ENCODE results near the gene HSD3B1.

The HSD3B1 gene

DNA sequence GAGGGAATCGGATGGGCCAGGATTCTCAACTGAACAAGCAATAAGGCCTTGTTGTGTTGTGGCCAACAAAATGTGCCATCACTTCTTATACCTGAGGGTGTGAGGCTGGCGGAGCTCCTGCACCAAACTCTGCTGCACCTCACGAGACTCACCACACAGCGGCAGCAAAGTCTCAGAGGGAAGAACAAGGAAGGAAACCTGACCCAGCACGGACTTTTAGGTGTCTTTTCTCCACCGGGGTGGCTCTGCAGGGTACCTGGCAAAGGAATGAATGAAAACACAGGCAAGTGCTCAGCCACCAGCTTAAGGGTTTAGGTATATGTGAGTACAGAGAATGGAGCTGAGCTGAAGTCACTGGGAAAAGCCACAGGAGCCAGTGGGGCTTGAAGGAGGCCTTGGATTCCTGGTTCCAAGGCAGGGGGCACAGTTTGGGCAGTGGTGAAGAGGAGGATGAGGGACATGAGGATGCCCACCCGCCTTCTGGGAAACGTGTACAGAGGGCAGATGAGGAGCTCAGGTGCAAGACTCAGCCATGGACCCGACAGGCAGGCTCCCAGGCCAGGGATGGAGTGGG, 31.1 kb upstream of the HSD3B1 start:
- no peaks in the 10 kb centered on the region for H3K4me1 ChIP-seq (ENCODE audit: insufficient read depth, low read length)
- H3K36me3 ChIP-seq (ENCODE audit: insufficient read depth, low read depth, low read length) = no peaks in the 10 kb centered on the region
- no peak overlapping the region for H3K9ac ChIP-seq (ENCODE audit: low read depth, low read length)
- no peak overlapping the region for H3K4me3 ChIP-seq (ENCODE audit: low read length)
- no peak overlapping the region for H3K27ac ChIP-seq (ENCODE audit: low read length)
- no peaks in the 10 kb centered on the region for H3K9me3 ChIP-seq (ENCODE audit: insufficient read depth, low read depth, low read length)
- no peaks in the 10 kb centered on the region for H3K27me3 ChIP-seq (ENCODE audit: insufficient read depth, low read length)

DNA sequence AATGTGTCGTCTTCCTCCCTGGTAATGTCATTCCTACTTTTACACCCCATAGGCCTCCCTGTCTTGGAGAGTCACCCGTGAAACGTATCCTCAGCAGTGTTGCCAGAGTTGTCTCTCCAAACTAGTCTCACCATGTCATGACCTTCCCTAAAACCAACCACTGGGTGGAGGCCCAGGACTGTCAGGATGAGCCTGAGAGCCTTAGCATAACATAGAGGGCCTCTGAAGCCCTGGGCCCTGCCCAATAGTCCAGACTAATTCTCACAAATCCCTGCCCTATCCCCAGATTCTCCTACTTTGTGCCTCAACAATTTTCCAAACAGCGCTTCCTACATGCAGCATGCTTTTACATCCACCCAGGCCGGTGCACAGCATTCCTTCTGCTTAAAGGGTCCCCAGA, 29.3 kb upstream of the HSD3B1 start:
- H3K4me1 ChIP-seq (ENCODE audit: insufficient read depth, low read length) = no peaks in the 10 kb centered on the region
- no peaks in the 10 kb centered on the region for H3K9me3 ChIP-seq (ENCODE audit: insufficient read depth, low read depth, low read length)
- H3K9ac ChIP-seq (ENCODE audit: low read depth, low read length) = no peak overlapping the region
- H3K27ac ChIP-seq (ENCODE audit: low read length) = no peak overlapping the region
- no peak overlapping the region for H3K4me3 ChIP-seq (ENCODE audit: low read length)
- H3K36me3 ChIP-seq (ENCODE audit: insufficient read depth, low read depth, low read length) = no peaks in the 10 kb centered on the region
- H3K27me3 ChIP-seq (ENCODE audit: insufficient read depth, low read length) = no peaks in the 10 kb centered on the region

DNA sequence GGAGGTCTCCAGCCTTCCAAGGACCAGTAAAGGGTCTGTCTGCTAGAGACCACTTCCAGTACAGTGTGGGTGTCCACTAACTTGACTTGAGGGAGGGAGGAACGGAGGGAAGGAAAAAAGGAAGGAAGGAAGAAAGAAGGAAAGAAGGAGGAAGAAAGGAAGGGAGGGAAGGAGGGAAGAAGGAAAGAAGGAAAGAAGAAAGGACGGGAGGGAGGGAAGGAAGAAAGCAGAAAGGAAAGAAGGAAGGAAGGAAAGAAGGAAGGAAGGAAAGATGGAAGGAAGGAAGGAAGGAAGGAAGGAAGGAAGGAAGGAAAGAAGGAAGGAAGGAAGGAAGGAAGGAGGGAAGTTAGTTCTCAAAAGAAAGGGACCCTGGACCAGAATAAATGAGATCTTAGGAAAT, 26.8 kb upstream of the HSD3B1 start:
- H3K36me3 ChIP-seq (ENCODE audit: insufficient read depth, low read depth, low read length) = no peaks in the 10 kb centered on the region
- H3K4me3 ChIP-seq (ENCODE audit: low read length) = no peak overlapping the region
- no peak overlapping the region for H3K27ac ChIP-seq (ENCODE audit: low read length)
- no peaks in the 10 kb centered on the region for H3K27me3 ChIP-seq (ENCODE audit: insufficient read depth, low read length)
- H3K4me1 ChIP-seq (ENCODE audit: insufficient read depth, low read length) = 0 out of 2 replicates have a peak, but pooled peaks cover 3% of the 10 kb centered on the region
- H3K9me3 ChIP-seq (ENCODE audit: insufficient read depth, low read depth, low read length) = no peaks in the 10 kb centered on the region
- H3K9ac ChIP-seq (ENCODE audit: low read depth, low read length) = no peak overlapping the region

DNA sequence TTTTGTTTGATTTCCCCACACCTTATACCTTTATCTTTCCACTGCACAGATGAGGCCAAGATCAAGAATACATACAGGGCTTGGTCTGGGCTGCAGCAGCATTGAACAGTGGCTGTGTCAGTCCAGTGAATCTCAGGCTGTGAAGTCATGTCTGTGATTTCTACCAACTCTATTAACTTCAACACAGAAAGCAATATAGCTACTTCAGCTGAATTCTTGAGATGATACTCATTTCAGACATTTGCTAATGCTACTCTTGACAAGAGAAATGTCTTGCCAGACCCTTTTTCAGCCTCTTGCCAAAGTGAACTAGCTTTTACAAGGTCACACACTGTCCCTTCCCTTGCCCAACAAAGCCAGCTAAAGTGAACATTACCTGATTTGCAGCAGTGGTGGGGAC, 25.1 kb upstream of the HSD3B1 start:
- H3K9ac ChIP-seq (ENCODE audit: low read depth, low read length) = no peak overlapping the region
- no peaks in the 10 kb centered on the region for H3K36me3 ChIP-seq (ENCODE audit: insufficient read depth, low read depth, low read length)
- H3K9me3 ChIP-seq (ENCODE audit: insufficient read depth, low read depth, low read length) = no peaks in the 10 kb centered on the region
- H3K4me3 ChIP-seq (ENCODE audit: low read length) = no peak overlapping the region
- no peak overlapping the region for H3K27ac ChIP-seq (ENCODE audit: low read length)
- 0 out of 2 replicates have a peak, but pooled peaks cover 3% of the 10 kb centered on the region for H3K4me1 ChIP-seq (ENCODE audit: insufficient read depth, low read length)
- H3K27me3 ChIP-seq (ENCODE audit: insufficient read depth, low read length) = no peaks in the 10 kb centered on the region

DNA sequence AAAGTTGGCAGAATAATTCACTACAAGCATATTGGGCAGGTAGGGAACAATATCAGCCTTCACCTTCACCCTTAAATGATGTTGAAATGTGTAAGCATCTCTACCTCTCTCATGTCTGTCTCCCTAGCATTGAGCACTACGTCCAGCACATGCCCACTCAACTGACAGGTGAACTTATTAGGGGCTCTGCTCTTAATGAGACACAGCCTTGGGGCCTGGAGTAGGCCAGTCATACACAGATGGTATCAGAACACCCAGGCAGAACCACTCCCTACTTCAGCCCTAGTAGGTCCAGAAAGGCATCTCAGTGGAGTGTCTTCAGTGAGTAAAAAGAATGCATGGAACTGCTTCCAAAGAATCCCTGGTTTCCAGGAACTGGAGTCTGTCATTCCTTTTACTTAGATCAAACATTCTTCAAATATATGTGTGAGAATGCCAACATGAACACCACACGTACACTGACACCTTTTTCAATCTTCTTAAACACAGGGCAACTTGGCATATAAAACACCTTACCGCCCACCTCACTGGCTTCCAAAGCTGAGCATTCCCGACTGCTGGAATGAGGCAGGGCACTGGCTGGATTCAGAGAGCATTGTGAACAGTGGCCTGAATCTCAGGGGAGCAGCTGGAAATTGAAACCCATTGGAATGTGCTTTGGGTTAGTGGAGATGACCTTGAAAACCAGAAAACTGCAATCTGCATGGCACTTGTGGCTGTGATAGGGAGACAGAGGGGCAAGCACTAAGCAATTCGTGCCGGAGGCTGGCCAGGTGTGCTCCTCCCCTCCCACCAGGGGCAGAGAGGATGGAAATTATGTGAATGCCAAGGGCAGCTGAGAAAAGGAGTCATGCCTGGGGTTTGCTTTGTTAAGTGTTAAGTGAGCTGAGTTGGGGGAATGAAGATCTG, 24.2 kb upstream of the HSD3B1 start:
- H3K27me3 ChIP-seq (ENCODE audit: insufficient read depth, low read length) = no peaks in the 10 kb centered on the region
- H3K4me1 ChIP-seq (ENCODE audit: insufficient read depth, low read length) = 0 out of 2 replicates have a peak, but pooled peaks cover 3% of the 10 kb centered on the region
- H3K9me3 ChIP-seq (ENCODE audit: insufficient read depth, low read depth, low read length) = no peaks in the 10 kb centered on the region
- H3K36me3 ChIP-seq (ENCODE audit: insufficient read depth, low read depth, low read length) = no peaks in the 10 kb centered on the region
- H3K9ac ChIP-seq (ENCODE audit: low read depth, low read length) = no peak overlapping the region
- H3K4me3 ChIP-seq (ENCODE audit: low read length) = no peak overlapping the region
- no peak overlapping the region for H3K27ac ChIP-seq (ENCODE audit: low read length)

DNA sequence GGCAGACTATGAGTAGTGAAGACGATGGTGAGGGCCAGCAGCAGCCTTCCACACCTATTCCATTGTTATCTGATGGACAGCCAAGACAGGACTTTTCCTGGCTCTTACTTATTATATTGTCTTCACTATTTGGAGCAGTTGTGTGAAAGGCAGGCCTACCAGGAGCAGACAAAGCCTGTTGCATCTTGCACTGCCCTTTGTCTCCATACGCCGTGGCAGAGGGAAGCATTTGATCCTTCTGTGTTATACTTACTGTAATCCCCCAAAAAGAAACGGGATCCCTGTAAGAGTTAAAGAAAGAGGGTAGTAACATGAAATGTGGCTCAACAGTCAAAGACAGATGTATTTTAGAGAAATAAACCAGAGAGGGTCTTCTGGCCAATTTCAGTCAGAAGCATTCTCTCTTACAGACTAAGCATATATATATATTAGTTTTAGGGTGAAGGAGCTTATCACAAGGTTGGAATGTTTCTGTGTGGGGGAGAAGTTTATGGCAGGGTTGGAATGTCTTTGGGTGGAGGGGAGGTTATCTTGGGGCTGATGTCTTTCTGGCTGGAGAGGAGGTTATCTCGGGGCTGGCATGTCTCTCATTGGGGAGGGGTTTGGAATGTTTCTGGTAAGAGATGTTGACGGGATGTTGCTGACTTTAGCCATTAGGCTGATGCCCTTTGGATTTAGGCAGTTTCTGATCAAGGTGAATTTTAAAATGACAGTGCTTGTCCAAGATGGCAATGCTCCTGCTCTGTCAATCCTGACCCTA, 23.4 kb upstream of the HSD3B1 start:
- Histone ChIP-seq H3K4me1 (ENCODE audit: insufficient read depth, low read length) (0 out of 2 replicates have a peak, but pooled peaks cover 3% of the 10 kb centered on the region), H3K4me3 (ENCODE audit: low read length) (no peak overlapping the region), H3K27ac (ENCODE audit: low read length) (no peak overlapping the region), H3K9me3 (ENCODE audit: insufficient read depth, low read depth, low read length) (no peaks in the 10 kb centered on the region), H3K9ac (ENCODE audit: low read depth, low read length) (no peak overlapping the region), H3K27me3 (ENCODE audit: insufficient read depth, low read length) (no peaks in the 10 kb centered on the region), H3K36me3 (ENCODE audit: insufficient read depth, low read depth, low read length) (no peaks in the 10 kb centered on the region)

DNA sequence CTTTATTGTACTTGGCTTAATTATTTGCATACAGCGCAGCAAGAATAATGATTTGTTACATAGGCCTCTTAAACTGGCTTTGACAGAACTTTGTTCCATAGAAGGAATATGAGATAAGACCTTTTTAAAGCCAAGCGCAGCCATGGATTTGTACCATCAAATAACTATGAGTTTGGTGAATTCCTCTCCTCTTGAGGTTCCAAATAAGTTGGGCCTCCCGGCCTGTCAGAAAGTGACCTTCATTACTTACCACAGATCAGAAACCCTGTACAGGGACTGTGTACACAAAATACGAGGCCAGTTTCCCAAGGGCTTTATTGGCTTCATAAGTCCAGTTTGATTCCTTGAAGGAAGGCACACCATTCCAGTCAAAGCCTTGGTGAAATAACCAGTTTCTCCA, 21.8 kb upstream of the HSD3B1 start:
- H3K4me3 ChIP-seq (ENCODE audit: low read length) = no peak overlapping the region
- H3K27me3 ChIP-seq (ENCODE audit: insufficient read depth, low read length) = no peaks in the 10 kb centered on the region
- no peak overlapping the region for H3K27ac ChIP-seq (ENCODE audit: low read length)
- 0 out of 2 replicates have a peak, but pooled peaks cover 3% of the 10 kb centered on the region for H3K4me1 ChIP-seq (ENCODE audit: insufficient read depth, low read length)
- no peaks in the 10 kb centered on the region for H3K36me3 ChIP-seq (ENCODE audit: insufficient read depth, low read depth, low read length)
- no peaks in the 10 kb centered on the region for H3K9me3 ChIP-seq (ENCODE audit: insufficient read depth, low read depth, low read length)
- H3K9ac ChIP-seq (ENCODE audit: low read depth, low read length) = no peak overlapping the region

DNA sequence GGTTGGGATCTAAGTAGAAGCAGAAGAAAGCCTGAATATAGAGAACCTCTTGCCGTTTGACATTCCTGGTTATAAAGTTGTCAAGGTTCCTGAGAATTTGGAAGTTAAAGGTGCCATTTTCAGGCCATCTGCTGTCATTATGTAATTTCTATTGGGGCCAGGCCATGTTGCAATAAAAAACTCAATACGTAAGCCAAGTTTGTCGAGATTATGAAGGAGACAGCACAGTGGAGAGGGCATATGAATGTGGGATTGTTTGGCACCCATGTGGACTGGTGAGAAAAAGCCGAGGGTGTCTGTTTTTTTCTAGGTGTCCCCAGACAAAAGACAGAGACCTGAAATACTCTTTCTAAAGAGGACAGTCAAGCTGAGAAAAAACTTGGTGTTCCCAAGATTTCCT, 18.8 kb upstream of the HSD3B1 start:
- H3K27me3 ChIP-seq (ENCODE audit: insufficient read depth, low read length) = no peaks in the 10 kb centered on the region
- H3K36me3 ChIP-seq (ENCODE audit: insufficient read depth, low read depth, low read length) = no peaks in the 10 kb centered on the region
- no peak overlapping the region for H3K4me3 ChIP-seq (ENCODE audit: low read length)
- no peak overlapping the region for H3K9ac ChIP-seq (ENCODE audit: low read depth, low read length)
- H3K4me1 ChIP-seq (ENCODE audit: insufficient read depth, low read length) = 0 out of 2 replicates have a peak, but pooled peaks cover 3% of the 10 kb centered on the region
- H3K9me3 ChIP-seq (ENCODE audit: insufficient read depth, low read depth, low read length) = no peaks in the 10 kb centered on the region
- no peak overlapping the region for H3K27ac ChIP-seq (ENCODE audit: low read length)

DNA sequence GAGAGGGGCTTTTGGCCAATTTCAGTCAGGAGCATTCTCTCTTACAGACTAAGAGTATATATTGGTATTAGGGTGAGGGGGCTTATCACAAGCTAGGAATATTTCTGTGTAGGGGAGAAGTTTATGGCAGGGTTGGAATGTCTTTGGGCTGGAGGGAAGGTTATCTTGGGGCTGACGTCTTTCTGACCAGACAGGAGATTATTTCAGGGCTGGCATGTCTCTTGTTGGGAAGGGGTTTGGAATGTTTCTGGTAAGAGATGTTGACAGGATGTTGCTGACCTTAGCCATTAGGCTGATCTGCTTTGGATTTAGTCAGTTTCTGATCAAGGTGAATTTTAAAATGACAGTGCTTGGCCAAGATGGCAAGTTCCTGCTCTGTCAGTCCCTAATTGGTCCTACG, 17.8 kb upstream of the HSD3B1 start:
- no peaks in the 10 kb centered on the region for H3K27me3 ChIP-seq (ENCODE audit: insufficient read depth, low read length)
- H3K4me3 ChIP-seq (ENCODE audit: low read length) = no peak overlapping the region
- H3K9me3 ChIP-seq (ENCODE audit: insufficient read depth, low read depth, low read length) = no peaks in the 10 kb centered on the region
- no peak overlapping the region for H3K9ac ChIP-seq (ENCODE audit: low read depth, low read length)
- H3K27ac ChIP-seq (ENCODE audit: low read length) = no peak overlapping the region
- H3K4me1 ChIP-seq (ENCODE audit: insufficient read depth, low read length) = 0 out of 2 replicates have a peak, but pooled peaks cover under 1% of the 10 kb centered on the region
- no peaks in the 10 kb centered on the region for H3K36me3 ChIP-seq (ENCODE audit: insufficient read depth, low read depth, low read length)

DNA sequence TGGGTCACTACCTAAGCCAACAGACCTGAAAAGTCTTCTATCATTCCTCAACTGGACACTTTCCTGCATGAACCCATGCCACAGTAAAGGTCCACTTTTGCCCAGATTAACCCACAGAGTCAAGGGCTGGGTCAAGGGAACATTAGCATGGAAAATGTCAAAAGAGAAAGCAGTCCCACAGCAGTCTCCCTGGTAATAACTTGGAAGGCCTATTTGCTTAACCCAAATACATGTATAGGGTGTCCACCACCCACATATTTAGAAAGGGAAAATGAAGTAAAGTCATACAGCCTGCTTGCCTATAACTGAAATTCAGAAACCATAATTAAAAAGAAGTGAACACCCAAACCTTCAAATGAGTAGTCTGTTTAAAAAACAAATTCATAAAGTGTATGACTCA, 16.1 kb upstream of the HSD3B1 start:
- H3K9me3 ChIP-seq (ENCODE audit: insufficient read depth, low read depth, low read length) = no peaks in the 10 kb centered on the region; the same call in 1 of the 2 replicates

DNA sequence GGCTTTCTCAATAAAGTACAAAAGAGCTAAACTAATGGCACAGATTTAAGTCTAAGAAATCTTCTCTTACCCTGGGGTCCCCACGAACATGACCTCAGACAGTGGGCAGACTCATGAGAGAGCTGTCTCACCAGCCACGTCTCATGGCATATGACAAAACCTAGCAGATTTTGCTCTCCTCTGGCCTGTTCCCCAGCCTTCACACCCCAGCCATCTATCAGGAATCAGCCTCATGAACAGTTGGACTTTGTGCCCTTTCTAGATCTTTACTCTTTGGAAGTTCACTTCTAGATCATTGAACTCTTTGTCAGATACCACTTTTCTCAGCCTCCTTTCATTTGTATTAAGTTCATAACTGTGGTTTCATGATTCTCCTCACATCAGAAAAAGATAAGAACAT, 14.2 kb upstream of the HSD3B1 start:
- Histone ChIP-seq H3K27me3 (ENCODE audit: insufficient read depth, low read length) (no peaks in the 10 kb centered on the region), H3K27ac (ENCODE audit: low read length) (no peak overlapping the region), H3K9ac (ENCODE audit: low read depth, low read length) (no peak overlapping the region), H3K9me3 (ENCODE audit: insufficient read depth, low read depth, low read length) (peaks cover 15% of the 10 kb centered on the region), H3K4me1 (ENCODE audit: insufficient read depth, low read length) (no peaks in the 10 kb centered on the region), H3K4me3 (ENCODE audit: low read length) (no peak overlapping the region), H3K36me3 (ENCODE audit: insufficient read depth, low read depth, low read length) (no peaks in the 10 kb centered on the region)

More for the DNA sequence above, 16.1 kb upstream of the HSD3B1 start:
- no peaks in the 10 kb centered on the region for H3K4me1 ChIP-seq (ENCODE audit: insufficient read depth, low read length)
- H3K4me3 ChIP-seq (ENCODE audit: low read length) = no peak overlapping the region
- no peaks in the 10 kb centered on the region for H3K36me3 ChIP-seq (ENCODE audit: insufficient read depth, low read depth, low read length)
- no peak overlapping the region for H3K27ac ChIP-seq (ENCODE audit: low read length)
- no peaks in the 10 kb centered on the region for H3K27me3 ChIP-seq (ENCODE audit: insufficient read depth, low read length)
- no peak overlapping the region for H3K9ac ChIP-seq (ENCODE audit: low read depth, low read length)

Data from iPS-20b (cell line).